ENCODE measurements around the gene PNPLA7. TPM values are rescaled to one million over a fixed set of nuclear protein-coding genes. Genes with fewer than 3 reads are reported as not detected.

The PNPLA7 gene
- total and polyA plus RNA-seq, 2 of the 13 experiments (the other 11 are each of a cell fraction or from before 2014, with no cell fraction given) = 0.42 to 1.5 TPM

DNA sequence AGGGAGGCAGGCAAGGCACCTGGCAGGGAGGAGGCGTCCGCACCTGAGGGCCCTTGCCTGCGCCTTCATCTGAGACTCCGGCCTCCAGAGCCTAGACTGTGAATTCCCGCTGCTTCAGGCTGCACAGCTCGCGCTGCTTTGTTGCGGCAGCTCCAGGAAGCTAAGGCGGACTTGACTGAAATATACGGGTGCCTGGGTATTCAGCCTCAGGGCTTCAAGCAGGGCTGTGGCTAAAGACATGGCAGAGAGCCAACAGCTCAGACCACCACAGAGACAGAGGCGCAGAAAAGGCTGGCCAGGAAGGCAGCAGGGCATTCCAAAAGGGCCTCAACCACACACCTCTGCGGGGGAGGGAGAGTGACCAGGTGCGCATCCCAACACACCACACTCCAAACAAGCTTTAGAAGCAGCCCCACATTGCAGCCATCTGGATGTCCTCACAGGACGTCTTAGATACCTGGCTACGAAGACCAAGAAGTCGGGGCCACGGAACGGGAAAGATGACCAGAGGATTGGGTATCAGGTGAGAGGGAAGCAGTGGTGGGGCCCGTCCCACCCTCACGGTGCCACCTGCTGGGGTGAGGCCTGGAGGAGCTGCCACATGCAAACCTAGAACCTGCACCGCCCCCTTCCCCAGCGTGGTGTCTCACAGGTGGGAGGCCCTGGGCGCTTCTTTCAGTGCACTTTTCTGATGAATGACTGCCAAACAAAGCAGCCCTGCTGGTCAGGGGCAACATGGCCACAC is 30.2 kb upstream of the PNPLA7 start:
- Histone ChIP-seq H3K79me2 (ENCODE audit: insufficient read depth, low read length) (peaks cover 24% of the 10 kb centered on the region), H3K4me3 (replicated peaks in 1 of 3; ENCODE audit: insufficient read depth in 1 of 3, low read depth in 2 of 3, low read length in 3 of 3) (no peak overlapping the region), H3K9ac (ENCODE audit: insufficient read depth, low read depth, low read length) (no peak overlapping the region), H2AFZ (ENCODE audit: low read length) (no peak overlapping the region), H4K20me1 (ENCODE audit: insufficient read depth, low read length) (no peaks in the 10 kb centered on the region; the same call in 1 of the 2 replicates), H3K27me3 (ENCODE audit: control insufficient read depth in 1 of 2, insufficient read depth in 2 of 2, low read length in 2 of 2) (no peaks in the 10 kb centered on the region), H3K36me3 (replicated peaks in 1 of 2; ENCODE audit: control insufficient read depth in 1 of 2, insufficient read depth in 2 of 2, low read length in 2 of 2) (peaks cover 13 to 47% of the 10 kb centered on the region in 2 experiments; a peak in 4 of 5 replicates), H3K9me3 (ENCODE audit: low read length) (no peaks in the 10 kb centered on the region), H3K4me2 (ENCODE audit: low read depth, low read length) (no peak overlapping the region; the same call in 1 of the 2 replicates), H3K27ac (ENCODE audit: extremely low read length, insufficient read depth, low read length) (no peak overlapping the region), H3K4me1 (ENCODE audit: insufficient read depth, low read length) (peaks cover 30% of the 10 kb centered on the region)
- ChIA-PET POLR2A (interaction anchor here (1.2 to 2.1 kb wide), 2 partner anchors 25 kb away, joined by 4 to 6 read pairs; partner anchors contain the start of gene ARRDC1), CTCF (ENCODE audit: low intra/inter-chr PET ratio, low total read pairs) (no interaction called here)
- ATAC-seq (no peak), DNase-seq (ENCODE audit: low spot score) (no peak), FAIRE-seq (no peak)
- in situ Hi-C loops (cut with HindIII; ENCODE audit: extremely low pct_ligation_motif_present, low pct_unique_long_range_greater_than_20kb) (no loop called here), intact Hi-C loops (cut with micrococcal nuclease; ENCODE audit: unreplicated experiment) (no loop called here)
- WGBS (ENCODE audit: low lambda C conversion rate) = 89% methylated on average over 9 of the region's 23 CpGs
- no TSS peak for BruUV-seq (replicated peaks)
- no peak for TF ChIP-seq ZNF33B (CRISPR knock-in tag; IDR thresholded peaks at IDR 0.05)
- no peak for TF ChIP-seq ZSCAN22 (CRISPR knock-in tag; IDR thresholded peaks at IDR 0.05)
- TF ChIP-seq CCAR2 (optimal IDR thresholded peaks at IDR 0.05; ENCODE audit: low read depth, low read length) = no peak
- TF ChIP-seq HDAC2 (CRISPR knock-in tag; IDR thresholded peaks at IDR 0.05) = no peak
- TF ChIP-seq ZFAT (CRISPR knock-in tag; conservative IDR thresholded peaks at IDR 0.05) = no peak
- TF ChIP-seq, protein P1, sequence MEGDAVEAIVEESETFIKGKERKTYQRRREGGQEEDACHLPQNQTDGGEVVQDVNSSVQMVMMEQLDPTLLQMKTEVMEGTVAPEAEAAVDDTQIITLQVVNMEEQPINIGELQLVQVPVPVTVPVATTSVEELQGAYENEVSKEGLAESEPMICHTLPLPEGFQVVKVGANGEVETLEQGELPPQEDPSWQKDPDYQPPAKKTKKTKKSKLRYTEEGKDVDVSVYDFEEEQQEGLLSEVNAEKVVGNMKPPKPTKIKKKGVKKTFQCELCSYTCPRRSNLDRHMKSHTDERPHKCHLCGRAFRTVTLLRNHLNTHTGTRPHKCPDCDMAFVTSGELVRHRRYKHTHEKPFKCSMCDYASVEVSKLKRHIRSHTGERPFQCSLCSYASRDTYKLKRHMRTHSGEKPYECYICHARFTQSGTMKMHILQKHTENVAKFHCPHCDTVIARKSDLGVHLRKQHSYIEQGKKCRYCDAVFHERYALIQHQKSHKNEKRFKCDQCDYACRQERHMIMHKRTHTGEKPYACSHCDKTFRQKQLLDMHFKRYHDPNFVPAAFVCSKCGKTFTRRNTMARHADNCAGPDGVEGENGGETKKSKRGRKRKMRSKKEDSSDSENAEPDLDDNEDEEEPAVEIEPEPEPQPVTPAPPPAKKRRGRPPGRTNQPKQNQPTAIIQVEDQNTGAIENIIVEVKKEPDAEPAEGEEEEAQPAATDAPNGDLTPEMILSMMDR (CRISPR knock-in tag; IDR thresholded peaks at IDR 0.05) = peak; percentile 17
- TF ChIP-seq, protein P2, sequence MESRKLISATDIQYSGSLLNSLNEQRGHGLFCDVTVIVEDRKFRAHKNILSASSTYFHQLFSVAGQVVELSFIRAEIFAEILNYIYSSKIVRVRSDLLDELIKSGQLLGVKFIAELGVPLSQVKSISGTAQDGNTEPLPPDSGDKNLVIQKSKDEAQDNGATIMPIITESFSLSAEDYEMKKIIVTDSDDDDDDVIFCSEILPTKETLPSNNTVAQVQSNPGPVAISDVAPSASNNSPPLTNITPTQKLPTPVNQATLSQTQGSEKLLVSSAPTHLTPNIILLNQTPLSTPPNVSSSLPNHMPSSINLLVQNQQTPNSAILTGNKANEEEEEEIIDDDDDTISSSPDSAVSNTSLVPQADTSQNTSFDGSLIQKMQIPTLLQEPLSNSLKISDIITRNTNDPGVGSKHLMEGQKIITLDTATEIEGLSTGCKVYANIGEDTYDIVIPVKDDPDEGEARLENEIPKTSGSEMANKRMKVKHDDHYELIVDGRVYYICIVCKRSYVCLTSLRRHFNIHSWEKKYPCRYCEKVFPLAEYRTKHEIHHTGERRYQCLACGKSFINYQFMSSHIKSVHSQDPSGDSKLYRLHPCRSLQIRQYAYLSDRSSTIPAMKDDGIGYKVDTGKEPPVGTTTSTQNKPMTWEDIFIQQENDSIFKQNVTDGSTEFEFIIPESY (CRISPR knock-in tag; IDR thresholded peaks at IDR 0.05) = 0 out of 2 replicates have a peak, but pooled peaks have one; percentile 28
- TF ChIP-seq, protein P3, sequence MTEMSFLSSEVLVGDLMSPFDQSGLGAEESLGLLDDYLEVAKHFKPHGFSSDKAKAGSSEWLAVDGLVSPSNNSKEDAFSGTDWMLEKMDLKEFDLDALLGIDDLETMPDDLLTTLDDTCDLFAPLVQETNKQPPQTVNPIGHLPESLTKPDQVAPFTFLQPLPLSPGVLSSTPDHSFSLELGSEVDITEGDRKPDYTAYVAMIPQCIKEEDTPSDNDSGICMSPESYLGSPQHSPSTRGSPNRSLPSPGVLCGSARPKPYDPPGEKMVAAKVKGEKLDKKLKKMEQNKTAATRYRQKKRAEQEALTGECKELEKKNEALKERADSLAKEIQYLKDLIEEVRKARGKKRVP (CRISPR knock-in tag; IDR thresholded peaks at IDR 0.05) = no peak

Measured in HepG2 (cell line).